OCI-LY7 (cell line): ENCODE results near the gene STOM. TPM values are rescaled to one million over a fixed set of nuclear protein-coding genes. Genes with fewer than 3 reads are reported as not detected.

ENCODE experiments used
- BruUV-seq: library from RNA; stranded (reverse); fragments of 400-500 nt; replicated peaks from 2 replicates; lab custom pipeline; 2021; lab: Mats Ljungman, UMichigan
- CTCF ChIA-PET: fragments of 300-600 bp; sonication (Branson Sonifier 250); formaldehyde crosslinking; loops from one replicate; lab custom pipeline; 2022; ENCODE audit warnings: antibody characterized with exemption; ENCODE audit not compliant: unreplicated experiment; lab: Charles Lee
- POLR2A ChIA-PET: fragments of 300-600 bp; sonication (Branson Sonifier 250); formaldehyde crosslinking; loops from one replicate; lab custom pipeline; 2022; ENCODE audit warnings: antibody characterized with exemption; lab: Charles Lee
- DNase-seq: peaks from one replicate; pipeline ENCODE4 v3.0.0-alpha.2; 2015; ENCODE audit warnings: low spot score
- H2AFZ ChIP-seq: fragments of 200-600 bp; sonication (generic), shearing (Covaris generic); 2 replicates; pipeline ENCODE4 v1.6.1; 2014; ENCODE audit warnings: mild to moderate bottlenecking, antibody characterized with exemption, low read length, moderate library complexity
- H3K27ac ChIP-seq: fragments of 200-600 bp; sonication (generic); 2 replicates; pipeline ENCODE4 v1.5.1; 2014; ENCODE audit warnings: mixed run types, low read depth, mild to moderate bottlenecking, moderate library complexity, low read length, inconsistent platforms; ENCODE audit not compliant: poor library complexity, severe bottlenecking
- H3K36me3 ChIP-seq: fragments of 200-600 bp; sonication (generic); 2 replicates; pipeline ENCODE4 v1.6.1; 2014; ENCODE audit warnings: mild to moderate bottlenecking, antibody characterized with exemption, low read length, moderate library complexity, mixed read lengths; ENCODE audit not compliant: insufficient read depth
- H3K4me1 ChIP-seq: fragments of 200-600 bp; sonication (generic); 2 replicates; pipeline ENCODE4 v1.5.1; 2014; ENCODE audit warnings: mild to moderate bottlenecking, low read length; ENCODE audit not compliant: insufficient read depth, poor library complexity, severe bottlenecking
- H3K4me2 ChIP-seq: fragments of 200-600 bp; sonication (generic); 2 replicates; pipeline ENCODE4 v1.6.1; 2014; ENCODE audit warnings: mild to moderate bottlenecking, low read length
- H3K4me3 ChIP-seq: fragments of 200-600 bp; sonication (generic); 2 replicates; pipeline ENCODE4 v1.5.1; 2014; ENCODE audit warnings: mild to moderate bottlenecking, low read depth, low read length; ENCODE audit not compliant: poor library complexity, severe bottlenecking
- H3K79me2 ChIP-seq: fragments of 200-600 bp; sonication (generic); 2 replicates; pipeline ENCODE4 v1.6.1; 2016; ENCODE audit warnings: low read depth, mild to moderate bottlenecking, low read length, moderate library complexity, mixed read lengths; ENCODE audit not compliant: insufficient read depth
- H3K9me2 ChIP-seq: fragments of 200-600 bp; sonication (generic); 2 replicates; pipeline ENCODE4 v1.6.1; 2016; ENCODE audit warnings: mild to moderate bottlenecking, low read length, mixed read lengths; ENCODE audit not compliant: insufficient read depth
- H3K9me3 ChIP-seq: fragments of 200-600 bp; sonication (generic); 2 replicates; pipeline ENCODE4 v1.6.1; 2014; ENCODE audit warnings: mild to moderate bottlenecking, mixed run types, low read length, mixed read lengths
- H4K20me1 ChIP-seq: fragments of 200-600 bp; sonication (generic); 2 replicates; pipeline ENCODE4 v1.6.1; 2014; ENCODE audit warnings: mild to moderate bottlenecking, antibody characterized with exemption, low read length, moderate library complexity, mixed read lengths; ENCODE audit not compliant: insufficient read depth
- EZH2phosphoT487 ChIP-seq: fragments of 200-600 bp; sonication (generic); IDR thresholded peaks from 2 replicates; pipeline ENCODE4 v1.6.1; 2018; ENCODE audit warnings: low read depth, borderline replicate concordance, mild to moderate bottlenecking, mixed run types, antibody characterized with exemption, low read length, moderate library complexity, mixed read lengths
- intact Hi-C: fragments of 100-400 bp; cut with micrococcal nuclease; formaldehyde crosslinking; loops from one replicate; pipeline ENCODE4 v1.10.0; 2022; ENCODE audit not compliant: unreplicated experiment
- total RNA-seq, 2 experiments: library from RNA; depleted of rRNA in 1 of 2; stranded (reverse); fragments of >200 nt in 1 of 2; shearing (Covaris generic) in 1 of 2; gene quantifications; 2 replicates each; pipeline ENCODE4 v1.2.3, GENCODE V29; 2014 to 2022
- TF ChIP-seq, protein P1 (sequence below): fragments of 200-600 bp; sonication (generic); conservative IDR thresholded peaks from 2 replicates; pipeline ENCODE4 v1.5.1; 2014; ENCODE audit warnings: mild to moderate bottlenecking, antibody characterized with exemption, low read length, moderate library complexity, mixed read lengths

STOM gene
- total RNA-seq, 2 experiments from 2014 or later, result 5.7 to 7.3 TPM

DNA sequence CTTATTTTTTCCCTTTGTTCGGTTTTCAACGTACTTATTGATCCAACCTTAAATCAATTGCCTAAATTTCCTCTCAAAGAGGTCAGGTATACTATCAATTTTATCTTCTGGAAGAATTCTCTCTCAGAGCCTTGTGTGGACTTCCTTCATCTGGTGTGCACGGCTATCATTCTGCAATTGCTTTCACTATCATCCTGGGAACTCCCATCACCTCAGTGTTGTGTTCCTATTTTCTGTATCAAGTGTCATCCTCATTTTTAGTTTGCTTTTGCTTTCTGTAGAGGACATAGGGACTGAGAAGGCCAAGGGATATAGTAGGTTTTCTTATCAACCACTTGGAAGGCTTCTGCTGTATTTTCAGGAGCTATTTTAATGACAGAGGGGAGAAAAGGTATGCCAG lies 11.3 kb downstream of the STOM start:
- Histone ChIP-seq H3K9me3 (no peaks in the 10 kb centered on the region), H2AFZ (no peak overlapping the region), H3K27ac (no peak overlapping the region), H4K20me1 (no peaks in the 10 kb centered on the region), H3K79me2 (no peaks in the 10 kb centered on the region), H3K9me2 (no peaks in the 10 kb centered on the region), H3K4me3 (no peak overlapping the region), H3K4me1 (no peaks in the 10 kb centered on the region), H3K36me3 (no peaks in the 10 kb centered on the region), H3K4me2 (no peak overlapping the region)
- no TSS peak for BruUV-seq
- intact Hi-C loops, result no loop called here
- CTCF ChIA-PET, result no interaction called here
- POLR2A ChIA-PET, result no interaction called here
- no peak for DNase-seq
- no peak for TF ChIP-seq EZH2phosphoT487
- TF ChIP-seq, protein P1, sequence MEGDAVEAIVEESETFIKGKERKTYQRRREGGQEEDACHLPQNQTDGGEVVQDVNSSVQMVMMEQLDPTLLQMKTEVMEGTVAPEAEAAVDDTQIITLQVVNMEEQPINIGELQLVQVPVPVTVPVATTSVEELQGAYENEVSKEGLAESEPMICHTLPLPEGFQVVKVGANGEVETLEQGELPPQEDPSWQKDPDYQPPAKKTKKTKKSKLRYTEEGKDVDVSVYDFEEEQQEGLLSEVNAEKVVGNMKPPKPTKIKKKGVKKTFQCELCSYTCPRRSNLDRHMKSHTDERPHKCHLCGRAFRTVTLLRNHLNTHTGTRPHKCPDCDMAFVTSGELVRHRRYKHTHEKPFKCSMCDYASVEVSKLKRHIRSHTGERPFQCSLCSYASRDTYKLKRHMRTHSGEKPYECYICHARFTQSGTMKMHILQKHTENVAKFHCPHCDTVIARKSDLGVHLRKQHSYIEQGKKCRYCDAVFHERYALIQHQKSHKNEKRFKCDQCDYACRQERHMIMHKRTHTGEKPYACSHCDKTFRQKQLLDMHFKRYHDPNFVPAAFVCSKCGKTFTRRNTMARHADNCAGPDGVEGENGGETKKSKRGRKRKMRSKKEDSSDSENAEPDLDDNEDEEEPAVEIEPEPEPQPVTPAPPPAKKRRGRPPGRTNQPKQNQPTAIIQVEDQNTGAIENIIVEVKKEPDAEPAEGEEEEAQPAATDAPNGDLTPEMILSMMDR, result no peak

DNA sequence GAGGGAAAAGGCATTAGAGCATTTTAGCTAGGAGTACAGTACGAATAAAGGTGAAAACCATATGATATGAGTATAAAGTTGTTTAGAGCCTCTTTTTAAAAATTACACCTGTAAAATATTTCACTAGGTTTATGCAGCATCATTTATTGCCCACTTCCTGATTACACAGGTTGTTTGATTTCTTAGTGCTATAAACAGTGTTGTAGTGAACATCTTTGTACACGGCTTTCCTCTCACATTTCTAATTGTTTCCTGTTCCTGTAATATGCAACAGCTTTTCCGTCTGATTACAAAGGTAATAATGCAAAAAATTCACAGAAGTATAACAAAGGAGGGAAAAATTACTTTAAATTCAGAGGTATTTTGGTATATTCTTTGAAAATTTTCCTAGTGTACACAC lies 13.0 kb downstream of the STOM start:
- TF ChIP-seq, protein P1, result no peak
- no peak for TF ChIP-seq EZH2phosphoT487
- POLR2A ChIA-PET, result no interaction called here
- DNase-seq, result no peak
- Histone ChIP-seq H3K9me3 (no peaks in the 10 kb centered on the region), H3K9me2 (no peaks in the 10 kb centered on the region), H3K36me3 (no peaks in the 10 kb centered on the region), H3K4me3 (no peak overlapping the region), H3K4me2 (no peak overlapping the region), H3K4me1 (no peaks in the 10 kb centered on the region), H3K27ac (no peak overlapping the region), H4K20me1 (no peaks in the 10 kb centered on the region), H3K79me2 (no peaks in the 10 kb centered on the region), H2AFZ (no peak overlapping the region)
- BruUV-seq, result no TSS peak
- CTCF ChIA-PET, result no interaction called here
- intact Hi-C loops, result no loop called here

DNA sequence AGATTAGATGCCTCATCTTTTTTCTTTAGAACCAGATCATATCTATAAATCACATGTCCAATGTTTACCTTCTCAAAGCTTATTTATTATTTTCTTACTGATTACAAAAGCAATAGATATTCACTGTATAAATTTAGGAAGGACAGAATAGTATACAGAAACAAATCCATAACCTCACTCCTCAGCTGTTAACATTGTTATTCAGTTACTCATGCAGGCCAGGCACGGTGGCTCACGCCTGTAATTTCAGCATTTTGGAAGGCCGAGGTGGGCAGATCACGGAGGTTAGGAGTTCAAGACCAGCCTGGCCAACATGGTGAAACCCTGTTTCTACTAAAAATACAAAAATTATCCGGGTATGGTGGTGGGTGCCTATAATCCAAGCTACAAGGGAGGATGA lies 15.3 kb downstream of the STOM start:
- BruUV-seq, result no TSS peak
- Histone ChIP-seq H3K4me2 (no peak overlapping the region), H3K4me3 (no peak overlapping the region), H3K9me2 (no peaks in the 10 kb centered on the region), H3K36me3 (no peaks in the 10 kb centered on the region), H3K27ac (no peak overlapping the region), H3K79me2 (no peaks in the 10 kb centered on the region), H2AFZ (no peak overlapping the region), H3K9me3 (no peaks in the 10 kb centered on the region), H3K4me1 (no peaks in the 10 kb centered on the region), H4K20me1 (no peaks in the 10 kb centered on the region)
- ChIA-PET POLR2A (no interaction called here), CTCF (no interaction called here)
- DNase-seq, result no peak
- intact Hi-C loops, result no loop called here
- TF ChIP-seq, protein P1, result no peak
- no peak for TF ChIP-seq EZH2phosphoT487
